Measurements from ENCODE around the gene MROH2B.

The MROH2B gene

GRCh38 chr5:41094871-41095270, 23.7 kb upstream of the MROH2B start:
- H4K20me1 ChIP-seq, result no peaks in the 10 kb centered on the region
- peaks cover 0 to 14% (median 6%) of the 10 kb centered on the region in 10 experiments; a peak in 9 of 20 replicates for H3K4me1 ChIP-seq
- H3K9me3 ChIP-seq (replicated peaks in 1 of 11), result 0 out of 22 replicates have a peak, but pooled peaks cover 0 to 4% (median 0%) of the 10 kb centered on the region in 11 experiments
- H3K36me3 ChIP-seq, result no peaks in the 10 kb centered on the region
- no peak for TF ChIP-seq Cebpa-rat (IDR thresholded peaks at IDR 0.05)
- H3K27ac ChIP-seq, result no peak overlapping the region
- no peak overlapping the region for H3K4me2 ChIP-seq
- no peaks in the 10 kb centered on the region for H3K27me3 ChIP-seq
- H3K4me3 ChIP-seq, result no peak overlapping the region
- H3K9ac ChIP-seq, result no peak overlapping the region

GRCh38 chr5:41093803-41094202, 22.7 kb upstream of the MROH2B start:
- Histone ChIP-seq H3K9me3 (replicated peaks in 1 of 11) (0 out of 22 replicates have a peak, but pooled peaks cover 0 to 4% (median 0%) of the 10 kb centered on the region in 11 experiments), H3K27me3 (no peaks in the 10 kb centered on the region), H3K4me3 (no peak overlapping the region), H3K9ac (no peak overlapping the region), H3K4me1 (peaks cover 0 to 14% (median 6%) of the 10 kb centered on the region in 10 experiments; a peak in 9 of 20 replicates), H4K20me1 (no peaks in the 10 kb centered on the region), H3K36me3 (no peaks in the 10 kb centered on the region), H3K27ac (no peak overlapping the region), H3K4me2 (no peak overlapping the region)
- TF ChIP-seq Cebpa-rat (IDR thresholded peaks at IDR 0.05), result no peak

- Histone ChIP-seq H3K4me3 (no peak overlapping the region), H3K36me3 (no peaks in the 10 kb centered on the region), H3K4me1 (no peaks in the 10 kb centered on the region), H3K4me2 (no peak overlapping the region), H3K27me3 (no peaks in the 10 kb centered on the region), H3K9ac (no peak overlapping the region), H3K27ac (no peak overlapping the region), H3K9me3 (replicated peaks in 1 of 11) (peaks cover 0 to 6% (median 3%) of the 10 kb centered on the region in 11 experiments; a peak in 12 of 22 replicates), H4K20me1 (no peaks in the 10 kb centered on the region)
- no peak for TF ChIP-seq Cebpa-rat (IDR thresholded peaks at IDR 0.05)
Measured at GRCh38 chr5:41087461-41087860, 16.3 kb upstream of the MROH2B start.

GRCh38 chr5:41083306-41083705, 12.2 kb upstream of the MROH2B start:
- TF ChIP-seq Cebpa-rat (IDR thresholded peaks at IDR 0.05), result no peak
- no peaks in the 10 kb centered on the region for H3K4me1 ChIP-seq
- no peak overlapping the region for H3K9ac ChIP-seq
- peaks cover 21 to 46% (median 27%) of the 10 kb centered on the region in 11 experiments for H3K9me3 ChIP-seq (replicated peaks in 1 of 11)
- no peak overlapping the region for H3K27ac ChIP-seq
- H3K4me3 ChIP-seq, result no peak overlapping the region
- no peaks in the 10 kb centered on the region for H3K27me3 ChIP-seq
- H3K36me3 ChIP-seq, result no peaks in the 10 kb centered on the region
- no peak overlapping the region for H3K4me2 ChIP-seq
- H4K20me1 ChIP-seq, result no peaks in the 10 kb centered on the region

- no peaks in the 10 kb centered on the region for H4K20me1 ChIP-seq
- H3K27me3 ChIP-seq, result no peaks in the 10 kb centered on the region
- no peak overlapping the region for H3K4me3 ChIP-seq
- H3K4me1 ChIP-seq, result no peaks in the 10 kb centered on the region
- no peaks in the 10 kb centered on the region for H3K36me3 ChIP-seq
- H3K9ac ChIP-seq, result no peak overlapping the region
- no peaks in the 10 kb centered on the region for H3K9me3 ChIP-seq (replicated peaks in 1 of 11)
- no peak for TF ChIP-seq Cebpa-rat (IDR thresholded peaks at IDR 0.05)
- H3K27ac ChIP-seq, result no peak overlapping the region
- H3K4me2 ChIP-seq, result no peak overlapping the region
Measured at GRCh38 chr5:41071975-41072374, 833 bp upstream of the MROH2B start.

GRCh38 chr5:41067714-41068568, 3.2 kb downstream of the MROH2B start:
- no peak for TF ChIP-seq Cebpa-rat (IDR thresholded peaks at IDR 0.05)
- Histone ChIP-seq H3K27me3 (no peaks in the 10 kb centered on the region), H3K4me2 (no peak overlapping the region), H3K4me3 (no peak overlapping the region), H3K9me3 (replicated peaks in 1 of 11) (no peaks in the 10 kb centered on the region), H3K9ac (no peak overlapping the region), H3K27ac (no peak overlapping the region), H4K20me1 (no peaks in the 10 kb centered on the region), H3K4me1 (no peaks in the 10 kb centered on the region), H3K36me3 (no peaks in the 10 kb centered on the region)

- no peak overlapping the region for H3K9ac ChIP-seq
- TF ChIP-seq Cebpa-rat (IDR thresholded peaks at IDR 0.05), result no peak
- no peak overlapping the region for H3K4me2 ChIP-seq
- no peaks in the 10 kb centered on the region for H3K4me1 ChIP-seq
- H3K4me3 ChIP-seq, result no peak overlapping the region
- no peaks in the 10 kb centered on the region for H3K36me3 ChIP-seq
- H3K9me3 ChIP-seq (replicated peaks in 1 of 11), result no peaks in the 10 kb centered on the region
- H3K27me3 ChIP-seq, result no peaks in the 10 kb centered on the region
- H4K20me1 ChIP-seq, result no peaks in the 10 kb centered on the region
- H3K27ac ChIP-seq, result no peak overlapping the region
Measured at GRCh38 chr5:41065691-41066335, 5.3 kb downstream of the MROH2B start.

- Histone ChIP-seq H3K36me3 (no peaks in the 10 kb centered on the region), H4K20me1 (no peaks in the 10 kb centered on the region), H3K4me1 (0 out of 20 replicates have a peak, but pooled peaks cover 0 to 4% (median 0%) of the 10 kb centered on the region in 10 experiments), H3K9me3 (replicated peaks in 1 of 11) (no peaks in the 10 kb centered on the region), H3K9ac (no peak overlapping the region), H3K27me3 (no peaks in the 10 kb centered on the region), H3K27ac (no peak overlapping the region), H3K4me3 (no peak overlapping the region), H3K4me2 (no peak overlapping the region)
- no peak for TF ChIP-seq Cebpa-rat (IDR thresholded peaks at IDR 0.05)
Measured at GRCh38 chr5:41057940-41058339, 13.2 kb downstream of the MROH2B start.

- TF ChIP-seq Cebpa-rat (IDR thresholded peaks at IDR 0.05), result no peak
- no peaks in the 10 kb centered on the region for H3K9me3 ChIP-seq (replicated peaks in 1 of 11)
- H3K36me3 ChIP-seq, result no peaks in the 10 kb centered on the region
- H4K20me1 ChIP-seq, result no peaks in the 10 kb centered on the region
- H3K27ac ChIP-seq, result no peak overlapping the region
- no peaks in the 10 kb centered on the region for H3K27me3 ChIP-seq
- no peak overlapping the region for H3K4me2 ChIP-seq
- no peak overlapping the region for H3K4me3 ChIP-seq
- H3K9ac ChIP-seq, result no peak overlapping the region
- 0 out of 20 replicates have a peak, but pooled peaks cover 0 to 4% (median 0%) of the 10 kb centered on the region in 10 experiments for H3K4me1 ChIP-seq
Measured at GRCh38 chr5:41057231-41057630, 13.9 kb downstream of the MROH2B start.

All from BLaER1 treated with 17β-estradiol and CSF1 and Interleukin-3, amounts not matched to agents 10 nM and 100 nM (cell line).